MCF 10A (cell line): ENCODE data around the gene DPP3. TPM values are rescaled to one million over a fixed set of nuclear protein-coding genes. Genes with fewer than 3 reads are reported as not detected.
"Not testable (repeated sequence)": the region's sequence is repeated elsewhere in the genome, so short reads cannot be mapped to it uniquely, and the experiment has no call there.

Experiments
- BruUV-seq: library from RNA; stranded (reverse); fragments of 400-500 nt; replicated peaks from 2 replicates; lab custom pipeline; 2021; lab: Mats Ljungman, UMichigan
- CTCF ChIA-PET: fragments of 300-600 bp; sonication (Branson Sonifier 250); formaldehyde crosslinking; extraction: SDS; loops from one replicate; lab custom pipeline; 2021; ENCODE audit warnings: antibody characterized with exemption, inconsistent platforms; lab: Yijun Ruan, JAX
- POLR2A ChIA-PET: fragments of 300-600, 350-650 bp; sonication (Branson Sonifier 250); formaldehyde crosslinking; extraction: SDS; loops from one replicate; lab custom pipeline; 2020; ENCODE audit warnings: antibody characterized with exemption, inconsistent platforms; lab: Yijun Ruan, JAX
- DNase-seq: peaks from one replicate; pipeline ENCODE4 v3.0.0-alpha.2; 2018; ENCODE audit not compliant: unreplicated experiment
- H3K27ac Mint-ChIP-seq: one replicate; pipeline ENCODE4 v1.8.0; 2022; ENCODE audit warnings: mild to moderate bottlenecking, low read depth, mixed read lengths; ENCODE audit not compliant: unreplicated experiment
- H3K27me3 Mint-ChIP-seq: one replicate; pipeline ENCODE4 v1.8.0; 2022; ENCODE audit warnings: mixed read lengths; ENCODE audit not compliant: insufficient read depth, unreplicated experiment
- H3K36me3 Mint-ChIP-seq: one replicate; pipeline ENCODE4 v1.8.0; 2022; ENCODE audit warnings: mild to moderate bottlenecking, moderate library complexity, mixed read lengths; ENCODE audit not compliant: insufficient read depth, unreplicated experiment
- H3K4me1 Mint-ChIP-seq: one replicate; pipeline ENCODE4 v1.8.0; 2022; ENCODE audit warnings: mixed read lengths; ENCODE audit not compliant: insufficient read depth, unreplicated experiment
- H3K4me3 Mint-ChIP-seq: one replicate; pipeline ENCODE4 v1.8.0; 2022; ENCODE audit warnings: mild to moderate bottlenecking, moderate library complexity, mixed read lengths; ENCODE audit not compliant: unreplicated experiment
- H3K9me3 Mint-ChIP-seq: one replicate; pipeline ENCODE4 v1.8.0; 2022; ENCODE audit warnings: mixed read lengths; ENCODE audit not compliant: unreplicated experiment
- intact Hi-C: fragments of 100-400 bp; cut with micrococcal nuclease; formaldehyde crosslinking; loops from 2 replicates; pipeline ENCODE4 v1.14.1; 2022
- total RNA-seq: library from RNA; stranded (reverse); gene quantifications from 2 replicates; pipeline ENCODE4 v1.2.3, GENCODE V29; 2022
- TF ChIP-seq, protein P1 (sequence below): fragments of 200-600 bp; IDR thresholded peaks from one replicate; pipeline ENCODE4 v1.8.0; 2022; ENCODE audit warnings: antibody characterized with exemption, mild to moderate bottlenecking; ENCODE audit not compliant: unreplicated experiment

DPP3 gene
- total RNA-seq, 1 experiment from 2014 or later = 40.9 TPM

DNA sequence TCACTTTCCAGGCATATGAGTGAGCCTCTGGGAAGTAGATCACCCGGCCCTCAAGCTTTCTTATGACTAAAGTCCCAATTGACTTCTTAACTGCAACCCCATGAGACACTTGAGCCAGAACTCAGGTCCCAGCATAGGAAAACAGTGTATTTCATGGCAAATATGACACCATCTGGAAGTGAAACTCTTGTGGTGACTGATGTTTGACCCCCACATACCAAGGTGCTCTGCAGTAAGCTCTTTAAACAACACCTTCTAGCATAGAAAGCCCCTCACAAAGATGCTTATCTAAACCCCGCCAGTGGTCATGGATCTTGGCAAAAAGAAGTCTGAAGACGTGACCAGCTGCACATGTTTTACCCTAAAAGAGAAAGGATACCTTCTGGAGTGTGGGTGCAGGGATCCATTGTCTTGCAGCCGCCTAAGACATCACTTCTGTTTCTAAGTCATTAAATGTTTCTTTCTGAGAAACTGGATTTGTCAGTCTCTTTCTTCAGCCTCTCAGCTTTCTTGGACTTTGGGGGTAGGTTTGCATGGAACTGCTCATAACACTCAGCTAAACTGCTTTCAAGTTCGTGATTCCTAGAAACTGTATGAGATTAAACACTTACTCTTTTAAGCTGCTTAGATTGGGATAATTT is 21.0 kb upstream of the DPP3 start:
- TF ChIP-seq, protein P1, sequence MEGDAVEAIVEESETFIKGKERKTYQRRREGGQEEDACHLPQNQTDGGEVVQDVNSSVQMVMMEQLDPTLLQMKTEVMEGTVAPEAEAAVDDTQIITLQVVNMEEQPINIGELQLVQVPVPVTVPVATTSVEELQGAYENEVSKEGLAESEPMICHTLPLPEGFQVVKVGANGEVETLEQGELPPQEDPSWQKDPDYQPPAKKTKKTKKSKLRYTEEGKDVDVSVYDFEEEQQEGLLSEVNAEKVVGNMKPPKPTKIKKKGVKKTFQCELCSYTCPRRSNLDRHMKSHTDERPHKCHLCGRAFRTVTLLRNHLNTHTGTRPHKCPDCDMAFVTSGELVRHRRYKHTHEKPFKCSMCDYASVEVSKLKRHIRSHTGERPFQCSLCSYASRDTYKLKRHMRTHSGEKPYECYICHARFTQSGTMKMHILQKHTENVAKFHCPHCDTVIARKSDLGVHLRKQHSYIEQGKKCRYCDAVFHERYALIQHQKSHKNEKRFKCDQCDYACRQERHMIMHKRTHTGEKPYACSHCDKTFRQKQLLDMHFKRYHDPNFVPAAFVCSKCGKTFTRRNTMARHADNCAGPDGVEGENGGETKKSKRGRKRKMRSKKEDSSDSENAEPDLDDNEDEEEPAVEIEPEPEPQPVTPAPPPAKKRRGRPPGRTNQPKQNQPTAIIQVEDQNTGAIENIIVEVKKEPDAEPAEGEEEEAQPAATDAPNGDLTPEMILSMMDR = no peak
- BruUV-seq = no TSS peak
- Mint-ChIP-seq H3K27me3 (no peaks in the 10 kb centered on the region), H3K4me3 (no peak overlapping the region), H3K9me3 (no peaks in the 10 kb centered on the region), H3K27ac (no peak overlapping the region), H3K36me3 (peaks cover 6% of the 10 kb centered on the region), H3K4me1 (peaks cover 2% of the 10 kb centered on the region)
- POLR2A ChIA-PET = interaction anchor here (0.6 to 1.2 kb wide), 2 partner anchors 38 to 352 kb away, joined by 3 to 4 read pairs; no protein-coding TSS in a partner anchor
- no peak for DNase-seq
- intact Hi-C loops = no loop called here
- CTCF ChIA-PET = interaction anchor here (0.6 kb wide), 1 partner anchor 521 kb away, joined by 3 read pairs; no protein-coding TSS in a partner anchor

DNA sequence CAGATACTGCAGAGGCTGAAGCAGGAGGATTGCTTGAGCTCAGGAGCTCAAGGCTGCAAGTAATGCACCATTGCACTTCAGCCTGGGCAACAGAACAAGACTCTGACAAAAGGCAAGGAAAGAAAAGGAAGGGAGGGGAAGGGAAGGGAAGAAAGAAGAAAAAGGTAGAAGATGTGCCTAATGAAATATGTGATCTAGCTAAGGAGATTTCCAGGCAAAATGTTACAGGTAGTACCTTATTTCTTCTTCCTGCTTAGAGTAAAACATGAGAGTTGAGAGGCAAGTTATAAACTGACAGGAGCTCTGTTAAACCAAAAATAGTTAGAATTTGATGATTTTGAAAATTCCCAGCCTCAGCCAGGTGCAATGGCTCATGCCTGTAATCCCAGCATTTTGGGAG is 18.2 kb upstream of the DPP3 start:
- no peaks in the 10 kb centered on the region for H3K27me3 Mint-ChIP-seq
- no peak for DNase-seq
- H3K9me3 Mint-ChIP-seq = no peaks in the 10 kb centered on the region
- H3K4me3 Mint-ChIP-seq = no peak overlapping the region
- TF ChIP-seq, protein P1 = no peak
- BruUV-seq = no TSS peak
- no peaks in the 10 kb centered on the region for H3K4me1 Mint-ChIP-seq
- ChIA-PET POLR2A (no interaction called here), CTCF (no interaction called here)
- H3K27ac Mint-ChIP-seq = no peak overlapping the region
- H3K36me3 Mint-ChIP-seq = no peaks in the 10 kb centered on the region
- intact Hi-C loops = no loop called here

DNA sequence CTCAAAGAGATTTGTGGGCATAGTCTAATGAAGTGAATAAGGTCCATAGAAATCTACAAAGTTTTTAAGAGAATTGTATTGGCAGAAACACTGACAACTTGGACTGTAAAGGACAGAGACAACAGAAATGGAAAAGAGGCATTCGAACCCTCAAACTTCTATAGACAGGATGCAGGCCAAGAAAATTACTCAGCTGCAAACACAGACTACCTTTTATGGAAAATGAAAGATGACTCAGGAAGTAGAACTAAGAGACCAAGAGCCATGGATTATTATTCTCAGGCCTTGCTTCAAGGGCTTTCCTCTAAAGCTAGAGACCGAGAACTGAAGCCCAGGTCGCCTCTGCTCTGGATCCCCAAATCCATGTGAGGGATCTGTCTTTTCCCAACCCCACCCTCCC is 17.3 kb upstream of the DPP3 start:
- no peaks in the 10 kb centered on the region for H3K27me3 Mint-ChIP-seq
- DNase-seq = no peak

DNA sequence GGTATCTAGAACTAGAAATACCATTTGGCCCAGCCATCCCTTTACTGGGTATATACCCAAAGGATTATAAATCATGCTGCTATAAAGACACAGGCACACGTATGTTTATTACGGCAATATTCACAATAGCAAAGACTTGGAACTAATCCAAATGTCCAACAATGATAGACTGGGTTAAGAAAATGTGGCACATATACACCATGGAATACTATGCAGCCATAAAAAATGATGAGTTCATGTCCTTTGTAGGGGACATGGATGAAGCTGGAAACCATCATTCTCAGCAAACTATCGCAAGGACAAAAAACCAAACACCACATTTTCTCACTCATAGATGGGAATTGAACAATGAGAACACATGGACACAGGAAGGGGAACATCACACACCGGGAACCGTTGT is 16.1 kb upstream of the DPP3 start:
- ChIA-PET POLR2A (interaction anchor here (0.7 kb wide), 1 partner anchor 82 kb away, joined by 3 read pairs; the partner anchor contains the start of gene ZDHHC24), CTCF (interaction anchor here (0.6 to 0.7 kb wide), 2 partner anchors 9 to 65 kb away, joined by 3 read pairs; no protein-coding TSS in a partner anchor)
- H3K9me3 Mint-ChIP-seq, BruUV-seq, H3K27ac Mint-ChIP-seq, H3K4me3 Mint-ChIP-seq, H3K27me3 Mint-ChIP-seq, DNase-seq, H3K4me1 Mint-ChIP-seq, H3K36me3 Mint-ChIP-seq, intact Hi-C loops: not testable (repeated sequence)

More for the DNA sequence above, 17.3 kb upstream of the DPP3 start:
- Mint-ChIP-seq H3K4me1 (no peaks in the 10 kb centered on the region), H3K9me3 (no peaks in the 10 kb centered on the region), H3K27ac (no peak overlapping the region), H3K36me3 (no peaks in the 10 kb centered on the region), H3K4me3 (no peak overlapping the region)
- ChIA-PET POLR2A (no interaction called here), CTCF (interaction anchor here (1.4 kb wide), 1 partner anchor 23 kb away, joined by 7 read pairs; no protein-coding TSS in a partner anchor)
- intact Hi-C loops = no loop called here
- TF ChIP-seq, protein P1 = no peak
- BruUV-seq = no TSS peak
